CD4-positive, alpha-beta memory T cell (primary cell): ENCODE results near the gene ZBP1. TPM values are rescaled to one million over a fixed set of nuclear protein-coding genes. Genes with fewer than 3 reads are reported as not detected.
A peak's percentile ranks its signal among the peaks of the same experiment; 100 is the strongest.

Source experiments
- CTCF ChIA-PET: fragments of 350-600 bp; sonication (Branson Sonifier 250); formaldehyde crosslinking; loops from one replicate; lab custom pipeline; 2021; ENCODE audit warnings: inconsistent platforms; ENCODE audit not compliant: partially characterized antibody; lab: Charles Lee
- POLR2A ChIA-PET: fragments of 350-600 bp; sonication (Branson Sonifier 250); formaldehyde crosslinking; loops from one replicate; lab custom pipeline; 2021; ENCODE audit not compliant: partially characterized antibody; lab: Charles Lee
- DNase-seq, 5 donors: peaks; one replicate each; pipeline versions ENCODE4 v3.0.0 to v3.0.0-alpha.2; 2020 to 2022; ENCODE audit warnings: mixed read lengths in 1 of 5
- H3K27ac ChIP-seq: one replicate; pipeline ENCODE4 v1.7.0; 2013; ENCODE audit warnings: low read depth, low read length
- H3K27me3 ChIP-seq: 2 replicates; pipeline ENCODE4 v1.7.0; 2013; ENCODE audit warnings: mild to moderate bottlenecking, low read length, moderate library complexity; ENCODE audit not compliant: insufficient read depth
- H3K36me3 ChIP-seq: 2 replicates; pipeline ENCODE4 v1.7.0; 2013; ENCODE audit warnings: mild to moderate bottlenecking, low read length, moderate library complexity; ENCODE audit not compliant: insufficient read depth
- H3K4me1 ChIP-seq: 2 replicates; pipeline ENCODE4 v1.7.0; 2013; ENCODE audit warnings: mild to moderate bottlenecking, low read length, moderate library complexity; ENCODE audit not compliant: insufficient read depth
- H3K4me3 ChIP-seq, 2 donors: one replicate each; pipeline ENCODE4 v1.7.0; 2013; ENCODE audit warnings: low read length in 2 of 2, mild to moderate bottlenecking in 1 of 2
- H3K9me3 ChIP-seq, 2 donors: one replicate each; pipeline ENCODE4 v1.7.0; 2013; ENCODE audit warnings: low read length in 2 of 2, control low read depth in 1 of 2; ENCODE audit not compliant: control insufficient read depth in 1 of 2
- H3K27ac Mint-ChIP-seq, 7 donors: one replicate each; pipeline ENCODE4 v1.8.0; 2020 to 2021; ENCODE audit warnings: mixed read lengths in 7 of 7, mild to moderate bottlenecking in 6 of 7, inconsistent platforms in 3 of 7, moderate library complexity in 3 of 7
- H3K27me3 Mint-ChIP-seq, 2 donors: one replicate each; pipeline ENCODE4 v1.8.0; 2020 to 2021; ENCODE audit warnings: mixed read lengths in 2 of 2
- H3K36me3 Mint-ChIP-seq, 2 donors: one replicate each; pipeline ENCODE4 v1.8.0; 2020 to 2021; ENCODE audit warnings: mixed read lengths in 2 of 2, inconsistent platforms in 1 of 2, mild to moderate bottlenecking in 1 of 2
- H3K4me1 Mint-ChIP-seq, 4 donors: one replicate each; pipeline ENCODE4 v1.8.0; 2020 to 2021; ENCODE audit warnings: mixed read lengths in 4 of 4, mild to moderate bottlenecking in 1 of 4
- H3K4me3 Mint-ChIP-seq, 8 donors: one replicate each; pipeline ENCODE4 v1.8.0; 2020 to 2021; ENCODE audit warnings: mixed read lengths in 8 of 8, mild to moderate bottlenecking in 7 of 8, moderate library complexity in 6 of 8, inconsistent platforms in 3 of 8
- H3K9me3 Mint-ChIP-seq, 8 donors: one replicate each; pipeline ENCODE4 v1.8.0; 2020 to 2021; ENCODE audit warnings: mixed read lengths in 8 of 8, mild to moderate bottlenecking in 5 of 8, inconsistent platforms in 3 of 8, moderate library complexity in 1 of 8
- intact Hi-C: fragments of 100-400 bp; cut with micrococcal nuclease; formaldehyde crosslinking; loops from one replicate; pipeline ENCODE4 v1.15.1; 2023
- polyA plus RNA-seq, 2 donors: library from polyadenylated mRNA; unstranded; fragments of 300-500 nt; fragmentation: Illumina TruSeq; gene quantifications; one replicate each; pipeline ENCODE4 v1.2.3, GENCODE V29; 2021
- total RNA-seq, 2 experiments: library from RNA; stranded (reverse); gene quantifications; one replicate each; pipeline ENCODE4 v1.2.3, GENCODE V29; 2021

The ZBP1 gene
- total and polyA plus RNA-seq, 4 experiments from 2014 or later, result 11.7 to 25.2 (median 19.8) TPM

GRCh38 chr20:57586370-57586793 lies 33.8 kb downstream of the ZBP1 start:
- peaks cover 0 to 4% of the 10 kb centered on the region in 2 donors for H3K36me3 Mint-ChIP-seq
- H3K4me1 Mint-ChIP-seq, result no peaks in the 10 kb centered on the region
- no peaks in the 10 kb centered on the region for H3K36me3 ChIP-seq
- peaks cover 0 to 15% (median 4%) of the 10 kb centered on the region in 8 donors for H3K9me3 Mint-ChIP-seq
- peak overlapping the region in 1 of 7 donors; percentile 4 for H3K27ac Mint-ChIP-seq
- DNase-seq, result no peak
- ChIA-PET CTCF (interaction anchor here (1.3 to 1.5 kb wide), 2 partner anchors 10 to 17 kb away, joined by 3 to 4 read pairs; no protein-coding TSS in a partner anchor), POLR2A (no interaction called here)
- peaks cover 0 to 5% of the 10 kb centered on the region in 2 donors for H3K9me3 ChIP-seq
- no peaks in the 10 kb centered on the region for H3K4me1 ChIP-seq
- no peak overlapping the region for H3K27ac ChIP-seq
- H3K27me3 Mint-ChIP-seq, result peaks cover 27 to 37% of the 10 kb centered on the region in 2 donors
- intact Hi-C loops, result no loop called here
- H3K27me3 ChIP-seq, result no peaks in the 10 kb centered on the region
- no peak overlapping the region for H3K4me3 Mint-ChIP-seq
- no peak overlapping the region for H3K4me3 ChIP-seq

DNA sequence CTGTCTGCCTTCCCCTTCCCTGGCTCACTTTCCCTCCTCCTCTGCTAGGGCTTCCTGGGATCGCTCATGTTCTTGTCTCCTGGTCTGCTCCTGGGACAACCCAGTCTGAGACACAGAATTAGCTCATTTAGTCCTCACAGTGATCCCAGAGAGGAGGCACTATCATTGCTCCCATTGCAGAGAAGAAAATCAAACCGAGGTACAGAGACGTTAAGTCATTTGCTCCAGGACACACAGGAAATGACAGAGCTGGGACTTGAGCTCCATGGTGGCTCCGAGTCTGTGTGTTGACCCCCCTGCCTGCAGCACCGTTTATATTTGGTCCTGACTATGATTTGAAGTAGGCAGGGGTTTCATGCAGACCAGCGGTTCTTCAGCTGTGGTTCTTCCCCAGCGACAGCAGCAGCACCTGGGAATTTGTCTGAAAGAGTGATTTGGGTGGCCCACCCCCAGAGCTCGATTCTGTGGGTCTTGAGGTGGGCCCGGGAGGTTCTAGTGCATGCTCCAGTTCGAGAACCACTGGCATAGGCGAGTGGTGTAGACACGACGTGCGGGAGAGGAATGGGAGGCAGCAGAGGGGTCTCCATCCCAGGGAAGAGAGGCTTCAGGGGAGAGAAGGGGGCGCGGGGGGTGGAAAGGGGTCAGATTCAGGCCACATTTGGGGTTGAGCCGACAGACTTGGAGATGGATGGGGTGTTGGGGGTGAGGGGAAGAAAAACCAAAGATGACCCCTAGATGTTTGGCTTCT lies 34.6 kb downstream of the ZBP1 start:
- no peak overlapping the region for H3K4me3 Mint-ChIP-seq
- Histone ChIP-seq H3K36me3 (no peaks in the 10 kb centered on the region), H3K9me3 (peaks cover 0 to 5% of the 10 kb centered on the region in 2 donors), H3K4me3 (no peak overlapping the region), H3K4me1 (no peaks in the 10 kb centered on the region), H3K27ac (no peak overlapping the region), H3K27me3 (peaks cover 5% of the 10 kb centered on the region)
- peaks cover 0 to 4% of the 10 kb centered on the region in 2 donors for H3K36me3 Mint-ChIP-seq
- H3K27ac Mint-ChIP-seq, result peak overlapping the region in 1 of 7 donors; percentile 4
- POLR2A ChIA-PET, result no interaction called here
- DNase-seq, result no peak
- H3K4me1 Mint-ChIP-seq, result no peaks in the 10 kb centered on the region
- H3K27me3 Mint-ChIP-seq, result peaks cover 27 to 43% of the 10 kb centered on the region in 2 donors
- H3K9me3 Mint-ChIP-seq, result peaks cover 0 to 15% (median 4%) of the 10 kb centered on the region in 8 donors
- intact Hi-C loops, result no loop called here
- CTCF ChIA-PET, result interaction anchor here (1.1 to 1.5 kb wide), 3 partner anchors 10 to 16 kb away, joined by 3 to 4 read pairs (median 3); no protein-coding TSS in a partner anchor

- peaks cover 0 to 5% of the 10 kb centered on the region in 2 donors for H3K9me3 ChIP-seq
- peaks cover 0 to 15% (median 5%) of the 10 kb centered on the region in 8 donors for H3K9me3 Mint-ChIP-seq
- H3K36me3 Mint-ChIP-seq, result peaks cover 0 to 4% of the 10 kb centered on the region in 2 donors
- no peak overlapping the region for H3K4me3 ChIP-seq
- H3K4me1 ChIP-seq, result no peaks in the 10 kb centered on the region
- POLR2A ChIA-PET, result no interaction called here
- intact Hi-C loops, result no loop called here
- H3K27me3 ChIP-seq, result peaks cover 6% of the 10 kb centered on the region
- peaks cover 33 to 50% of the 10 kb centered on the region in 2 donors for H3K27me3 Mint-ChIP-seq
- H3K4me3 Mint-ChIP-seq, result no peak overlapping the region
- no peak overlapping the region for H3K27ac ChIP-seq
- CTCF ChIA-PET, result interaction anchor here (1.1 to 1.3 kb wide), 2 partner anchors 12 to 17 kb away, joined by 3 to 4 read pairs; no protein-coding TSS in a partner anchor
- DNase-seq, result no peak
- no peak overlapping the region for H3K27ac Mint-ChIP-seq
- no peaks in the 10 kb centered on the region for H3K36me3 ChIP-seq
- no peaks in the 10 kb centered on the region for H3K4me1 Mint-ChIP-seq
These were observed 35.3 kb downstream of the ZBP1 start for GRCh38 chr20:57584768-57585461.

DNA sequence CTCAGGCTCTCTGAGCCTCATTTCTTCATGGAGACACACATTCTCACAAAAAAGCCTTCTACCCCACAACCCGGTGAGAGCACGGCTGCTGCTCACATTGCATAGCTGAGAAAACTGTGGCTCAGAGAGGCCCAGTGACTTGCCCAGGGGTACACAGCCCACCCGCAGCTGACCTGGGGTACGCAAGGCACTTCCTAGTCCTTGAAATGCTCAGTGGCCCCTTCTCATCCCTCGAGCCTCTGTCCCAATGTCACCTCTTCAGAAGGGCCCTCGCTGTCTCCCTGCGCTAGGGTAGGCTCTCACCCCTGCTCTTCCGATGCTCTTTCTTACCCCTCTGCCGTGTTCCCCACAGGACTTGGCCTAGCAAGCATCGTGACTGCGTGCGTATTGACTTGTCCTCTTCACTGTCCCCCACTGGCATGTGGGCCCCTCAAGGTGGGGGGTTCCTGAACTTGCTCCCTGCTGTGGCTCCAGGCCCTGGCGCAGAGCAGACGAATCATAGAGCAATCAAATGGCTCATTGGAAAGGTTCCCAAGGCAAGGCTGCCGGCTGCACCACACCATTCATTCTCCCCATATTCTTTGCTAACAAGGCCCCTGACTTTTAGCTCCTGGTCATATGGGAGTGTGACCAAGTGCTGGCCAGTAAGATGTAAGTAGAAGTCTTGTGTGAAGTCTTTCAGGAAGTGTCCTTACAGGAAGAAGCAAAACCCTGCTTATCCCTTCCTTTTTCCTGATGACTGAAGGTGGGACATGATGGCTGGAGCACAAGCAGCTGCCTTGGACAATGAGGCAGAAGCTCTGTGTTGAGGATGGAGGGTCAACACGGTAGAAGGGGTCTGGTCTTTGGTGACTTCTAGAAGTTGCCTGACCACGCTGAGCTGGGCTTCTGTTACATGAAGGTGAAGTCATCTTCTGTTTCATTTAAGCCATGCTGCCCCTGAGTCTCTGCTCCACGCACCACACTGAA lies 36.7 kb downstream of the ZBP1 start:
- Mint-ChIP-seq H3K4me3 (no peak overlapping the region), H3K27me3 (peaks cover 37 to 56% of the 10 kb centered on the region in 2 donors), H3K9me3 (peaks cover 0 to 15% (median 5%) of the 10 kb centered on the region in 8 donors), H3K36me3 (peaks cover 0 to 4% of the 10 kb centered on the region in 2 donors), H3K27ac (no peak overlapping the region), H3K4me1 (no peaks in the 10 kb centered on the region)
- Histone ChIP-seq H3K4me1 (no peaks in the 10 kb centered on the region), H3K9me3 (peaks cover 0 to 5% of the 10 kb centered on the region in 2 donors), H3K27me3 (peaks cover 6% of the 10 kb centered on the region), H3K4me3 (no peak overlapping the region), H3K27ac (no peak overlapping the region), H3K36me3 (no peaks in the 10 kb centered on the region)
- CTCF ChIA-PET, result interaction anchor here (1.3 kb wide), 1 partner anchor 14 kb away, joined by 4 read pairs; no protein-coding TSS in a partner anchor
- POLR2A ChIA-PET, result no interaction called here
- intact Hi-C loops, result no loop called here
- DNase-seq, result no peak

DNA sequence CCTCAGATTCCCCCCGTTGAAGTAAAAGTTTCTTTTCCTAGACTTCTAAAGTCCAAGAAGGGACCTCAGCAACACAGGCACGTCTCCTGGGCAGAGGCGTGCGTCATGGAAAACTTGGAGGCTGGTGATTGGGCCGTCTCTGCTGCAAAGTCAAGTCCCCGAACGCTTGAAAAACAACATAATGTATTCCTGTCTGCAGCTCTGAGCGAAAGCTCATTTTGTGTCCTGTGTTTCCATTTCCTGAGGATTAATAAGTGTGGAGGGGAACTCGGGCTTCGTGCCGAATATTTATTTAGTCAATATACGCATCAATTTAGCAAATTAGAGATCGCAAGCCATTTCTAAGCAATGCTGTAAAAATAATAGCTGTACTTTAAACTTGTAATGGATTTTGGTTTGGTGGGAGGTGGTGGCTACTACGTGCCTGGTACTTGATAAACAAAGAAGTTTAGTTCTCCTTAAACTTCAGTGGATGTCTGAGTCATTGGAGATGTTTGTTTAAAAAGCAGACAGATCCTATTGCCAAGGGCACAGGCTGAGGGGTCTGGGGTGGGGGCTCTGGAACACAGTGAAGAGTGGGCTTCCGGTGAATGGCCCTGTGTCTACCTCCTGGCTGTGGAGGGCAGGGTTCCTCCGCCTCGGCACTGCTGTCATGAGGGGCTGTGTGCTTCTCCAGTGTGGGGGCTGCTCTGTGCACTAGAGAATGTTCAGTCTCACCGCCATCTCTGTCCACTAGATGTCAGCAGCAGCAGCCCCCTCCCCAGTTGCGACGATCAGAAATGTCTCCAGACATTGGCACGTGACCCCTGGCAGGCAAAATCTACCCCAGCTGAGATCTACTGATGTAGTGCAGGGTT lies 37.6 kb downstream of the ZBP1 start:
- Histone ChIP-seq H3K4me1 (no peaks in the 10 kb centered on the region), H3K27me3 (peaks cover 6% of the 10 kb centered on the region), H3K27ac (no peak overlapping the region), H3K4me3 (no peak overlapping the region), H3K9me3 (peaks cover 0 to 2% of the 10 kb centered on the region in 2 donors), H3K36me3 (no peaks in the 10 kb centered on the region)
- ChIA-PET CTCF (interaction anchor here (1.1 kb wide), 1 partner anchor 9 kb away, joined by 3 read pairs; no protein-coding TSS in a partner anchor), POLR2A (no interaction called here)
- H3K27ac Mint-ChIP-seq, result no peak overlapping the region
- DNase-seq, result no peak
- intact Hi-C loops, result no loop called here
- no peak overlapping the region for H3K4me3 Mint-ChIP-seq
- peaks cover 0 to 8% (median 5%) of the 10 kb centered on the region in 8 donors for H3K9me3 Mint-ChIP-seq
- H3K27me3 Mint-ChIP-seq, result peaks cover 37 to 62% of the 10 kb centered on the region in 2 donors
- H3K4me1 Mint-ChIP-seq, result no peaks in the 10 kb centered on the region
- H3K36me3 Mint-ChIP-seq, result peaks cover 0 to 4% of the 10 kb centered on the region in 2 donors

- H3K36me3 ChIP-seq, result no peaks in the 10 kb centered on the region
- POLR2A ChIA-PET, result no interaction called here
These were observed 38.2 kb downstream of the ZBP1 start for GRCh38 chr20:57582029-57582378.

More at GRCh38 chr20:57582029-57582378, 38.2 kb downstream of the ZBP1 start:
- Mint-ChIP-seq H3K27me3 (peaks cover 37 to 62% of the 10 kb centered on the region in 2 donors), H3K4me1 (no peaks in the 10 kb centered on the region), H3K9me3 (peaks cover 0 to 5% (median 3%) of the 10 kb centered on the region in 8 donors), H3K36me3 (peaks cover 0 to 2% of the 10 kb centered on the region in 2 donors), H3K27ac (peak overlapping the region in 1 of 7 donors; percentile 42), H3K4me3 (no peak overlapping the region)
- no peak overlapping the region for H3K27ac ChIP-seq
- no peaks in the 10 kb centered on the region for H3K4me1 ChIP-seq
- H3K9me3 ChIP-seq, result no peaks in the 10 kb centered on the region
- no peak overlapping the region for H3K4me3 ChIP-seq
- peaks cover 6% of the 10 kb centered on the region for H3K27me3 ChIP-seq
- no peak for DNase-seq
- intact Hi-C loops, result no loop called here
- CTCF ChIA-PET, result interaction anchor here (1.1 kb wide), 1 partner anchor 9 kb away, joined by 3 read pairs; no protein-coding TSS in a partner anchor
